HepG2 (cell line): ENCODE results near the gene ZDHHC24. TPM values are rescaled to one million over a fixed set of nuclear protein-coding genes. Genes with fewer than 3 reads are reported as not detected.

Experiments
- AFF4 ChIP-seq: sonication (generic); formaldehyde crosslinking; IDR thresholded peaks from 2 replicates; pipeline ENCODE4 v1.4.0; 2020; ENCODE audit warnings: missing genetic modification reagents
- DZIP1 ChIP-seq: sonication (generic); formaldehyde crosslinking; IDR thresholded peaks from 2 replicates; pipeline ENCODE4 v1.5.0; 2020; ENCODE audit warnings: mild to moderate bottlenecking, missing genetic modification reagents
- ELF3 ChIP-seq: IDR thresholded peaks from 2 replicates; pipeline ENCODE4 v1.6.1; 2016; ENCODE audit warnings: missing genetic modification reagents, missing compliant biosample characterization
- KAT8 ChIP-seq: IDR thresholded peaks from 2 replicates; pipeline ENCODE4 v1.6.1; 2016; ENCODE audit warnings: missing genetic modification reagents, missing compliant biosample characterization
- KDM5B ChIP-seq: sonication (generic); formaldehyde crosslinking; IDR thresholded peaks from 2 replicates; pipeline ENCODE4 v1.4.0; 2020; ENCODE audit warnings: missing genetic modification reagents, mild to moderate bottlenecking, borderline replicate concordance
- MEIS2 ChIP-seq: sonication (generic); formaldehyde crosslinking; IDR thresholded peaks from 2 replicates; pipeline ENCODE4 v1.9.0; 2021; ENCODE audit warnings: mild to moderate bottlenecking, missing genetic modification reagents
- NBN ChIP-seq: fragments of 450-650 bp; conservative IDR thresholded peaks from 2 replicates; pipeline ENCODE4 v1.6.1; 2017
- POGZ ChIP-seq: sonication (generic); formaldehyde crosslinking; IDR thresholded peaks from 2 replicates; pipeline ENCODE4 v1.4.0; 2020; ENCODE audit warnings: mild to moderate bottlenecking, missing genetic modification reagents
- SKIL ChIP-seq: sonication (generic); formaldehyde crosslinking; IDR thresholded peaks from 2 replicates; pipeline ENCODE4 v1.8.0; 2022; ENCODE audit warnings: missing genetic modification reagents, mild to moderate bottlenecking, moderate library complexity, borderline replicate concordance
- SP1 ChIP-seq, 2 experiments: fragments of 450-650 bp in 1 of 2; sonication (generic) in 1 of 2; formaldehyde crosslinking in 1 of 2; IDR thresholded peaks; 2 replicates each; pipeline versions ENCODE4 v1.4.0 to v1.6.1; 2016 to 2020; ENCODE audit warnings: missing genetic modification reagents in 1 of 2
- SSRP1 ChIP-seq: IDR thresholded peaks from 2 replicates; pipeline ENCODE4 v1.6.1; 2016; ENCODE audit warnings: control low read depth
- ZBTB4 ChIP-seq: sonication (generic); formaldehyde crosslinking; IDR thresholded peaks from 2 replicates; pipeline ENCODE4 v1.4.0; 2020; ENCODE audit warnings: missing genetic modification reagents, mild to moderate bottlenecking, borderline replicate concordance
- ZFP1 ChIP-seq: IDR thresholded peaks from 2 replicates; pipeline ENCODE4 v1.6.1; 2016
- ZFY ChIP-seq: sonication (generic); formaldehyde crosslinking; IDR thresholded peaks from 2 replicates; pipeline ENCODE4 v1.4.0; 2020; ENCODE audit warnings: missing genetic modification reagents
- polyA plus RNA-seq, 8 experiments: library from polyadenylated mRNA; depleted of rRNA in 3 of 8; stranded (reverse) in 7 of 8; unstranded in 1 of 8; fragments of >200 nt; fragmentation: Illumina TruSeq in 4 of 8; extraction: Trizol in 4 of 8; gene quantifications; 2 replicates each; pipeline versions ENCODE4 v1.2.1 to v1.2.3, GENCODE V29; 2011 to 2016; ENCODE audit warnings: low read depth in 4 of 8, missing spikeins in 1 of 8, mixed read lengths in 1 of 8; ENCODE audit not compliant: insufficient read depth in 1 of 8
- total RNA-seq, 5 experiments: library from RNA; depleted of rRNA; stranded (reverse); fragments of >200 nt; fragmentation: Illumina TruSeq; extraction: Trizol; gene quantifications; 2 replicates each; pipeline ENCODE4 v1.2.3, GENCODE V29; 2016; ENCODE audit warnings: low read depth in 1 of 5

Gene ZDHHC24
- total and polyA plus RNA-seq, 2 of the 13 experiments (the other 11 are each of a cell fraction or from before 2014, with no cell fraction given) = 4.3 TPM

GRCh38 chr11:66592457-66593302, 46.8 kb upstream of the ZDHHC24 start, which contains the start of the genes CCDC87 and CCS (continued):
- TF ChIP-seq AFF4 (CRISPR knock-in tag) = no peak; the same call in 1 of the 2 replicates
- no peak for TF ChIP-seq SP1 (IDR thresholded peaks at IDR 0.05)
- TF ChIP-seq SP1 (CRISPR knock-in tag; IDR thresholded peaks at IDR 0.05) = peak; percentile 38
- peak; percentile 74 for TF ChIP-seq MEIS2 (CRISPR knock-in tag)
- no peak for TF ChIP-seq SSRP1 (CRISPR knock-in tag)
- TF ChIP-seq DZIP1 = no peak; the same call in 1 of the 2 replicates
- TF ChIP-seq POGZ (CRISPR knock-in tag) = peak; percentile 16; the same call in 1 of the 2 replicates
- TF ChIP-seq ZBTB4 (CRISPR knock-in tag) = no peak; the same call in 1 of the 2 replicates
- TF ChIP-seq KAT8 (CRISPR knock-in tag) = peak; percentile 78
- TF ChIP-seq ZFY (CRISPR knock-in tag) = peak; percentile 88
- peak; percentile 60; the same call in 1 of the 2 replicates for TF ChIP-seq KDM5B
- TF ChIP-seq SKIL (CRISPR knock-in tag) = 0 out of 2 replicates have a peak, but pooled peaks have one; percentile 23
- TF ChIP-seq ELF3 = no peak; the same call in 1 of the 2 replicates
- TF ChIP-seq ZFP1 (CRISPR knock-in tag) = peak; percentile 35; the same call in 1 of the 2 replicates
- TF ChIP-seq NBN = no peak
